H1 (cell line): ENCODE measurements around the gene OMP. TPM values are rescaled to one million over a fixed set of nuclear protein-coding genes. Genes with fewer than 3 reads are reported as not detected.

Source experiments
- JUND ChIP-seq: IDR thresholded peaks from 2 replicates; pipeline ENCODE4 v1.6.1; 2011; ENCODE audit warnings: mild to moderate bottlenecking, improper control_type of control experiment, low read length
- SIRT6 ChIP-seq: IDR thresholded peaks from one replicate; pipeline ENCODE4 v1.7.1; 2012; ENCODE audit warnings: low read length, inconsistent platforms
- SIX5 ChIP-seq: IDR thresholded peaks from 2 replicates; pipeline ENCODE4 v1.6.1; 2011; ENCODE audit warnings: mild to moderate bottlenecking, low read depth, low read length
- polyA plus RNA-seq, 7 experiments: library from polyadenylated mRNA; depleted of rRNA in 3 of 7; stranded (reverse) in 5 of 7; unstranded in 2 of 7; fragments of >200 nt in 5 of 7; fragments of 200-250 nt in 2 of 7; gene quantifications; 1 replicate in 5 of 7; 2 replicates in 1 of 7; 4 replicates in 1 of 7; pipeline versions ENCODE4 v1.2.1 to v1.2.3, GENCODE V29; 2011 to 2013; ENCODE audit warnings: missing spikeins in 2 of 7, mixed read lengths in 2 of 7
- total RNA-seq: library from RNA; stranded (reverse); fragmentation: NEBNext Ultra II Directional; extraction: Animal tissue kit (Norgen Biotek cat#: 25700); gene quantifications from 2 replicates; pipeline ENCODE4 v1.2.1, GENCODE V29; 2021
- TF ChIP-seq, protein P1 (sequence below), 3 experiments: IDR thresholded peaks; 1 replicate in 2 of 3; 2 replicates in 1 of 3; pipeline versions ENCODE4 v1.5.1 to v1.6.1; 2011; ENCODE audit warnings: low read length in 3 of 3, mild to moderate bottlenecking in 3 of 3, inconsistent platforms in 2 of 3, low read depth in 1 of 3, moderate library complexity in 1 of 3; ENCODE audit not compliant: insufficient read depth in 1 of 3; ENCODE audit errors: control extremely low read depth in 1 of 3
- TF ChIP-seq, protein P2 (sequence below): IDR thresholded peaks from 2 replicates; pipeline ENCODE4 v1.6.1; 2012; ENCODE audit warnings: inconsistent platforms

The OMP gene
- total and polyA plus RNA-seq, 2 of the 8 experiments (the other 6 are each of a cell fraction or from before 2014, with no cell fraction given) = not detected

DNA sequence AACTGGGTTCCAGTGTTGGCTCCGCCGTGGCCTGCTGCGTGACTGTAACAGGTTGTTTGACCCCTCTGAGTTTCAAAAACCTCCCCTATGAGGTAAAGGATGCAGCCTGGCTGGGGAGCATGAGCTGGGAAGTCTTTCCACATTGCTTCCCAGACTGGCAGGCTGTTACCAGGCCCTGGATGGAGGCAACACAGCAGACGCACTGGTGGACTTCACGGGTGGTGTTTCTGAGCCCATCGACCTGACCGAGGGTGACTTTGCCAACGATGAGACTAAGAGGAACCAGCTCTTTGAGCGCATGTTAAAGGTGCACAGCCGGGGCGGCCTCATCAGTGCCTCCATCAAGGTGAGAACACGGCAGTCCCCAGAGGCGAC lies 11.4 kb downstream of the OMP start (continued):
- TF ChIP-seq, protein P1, sequence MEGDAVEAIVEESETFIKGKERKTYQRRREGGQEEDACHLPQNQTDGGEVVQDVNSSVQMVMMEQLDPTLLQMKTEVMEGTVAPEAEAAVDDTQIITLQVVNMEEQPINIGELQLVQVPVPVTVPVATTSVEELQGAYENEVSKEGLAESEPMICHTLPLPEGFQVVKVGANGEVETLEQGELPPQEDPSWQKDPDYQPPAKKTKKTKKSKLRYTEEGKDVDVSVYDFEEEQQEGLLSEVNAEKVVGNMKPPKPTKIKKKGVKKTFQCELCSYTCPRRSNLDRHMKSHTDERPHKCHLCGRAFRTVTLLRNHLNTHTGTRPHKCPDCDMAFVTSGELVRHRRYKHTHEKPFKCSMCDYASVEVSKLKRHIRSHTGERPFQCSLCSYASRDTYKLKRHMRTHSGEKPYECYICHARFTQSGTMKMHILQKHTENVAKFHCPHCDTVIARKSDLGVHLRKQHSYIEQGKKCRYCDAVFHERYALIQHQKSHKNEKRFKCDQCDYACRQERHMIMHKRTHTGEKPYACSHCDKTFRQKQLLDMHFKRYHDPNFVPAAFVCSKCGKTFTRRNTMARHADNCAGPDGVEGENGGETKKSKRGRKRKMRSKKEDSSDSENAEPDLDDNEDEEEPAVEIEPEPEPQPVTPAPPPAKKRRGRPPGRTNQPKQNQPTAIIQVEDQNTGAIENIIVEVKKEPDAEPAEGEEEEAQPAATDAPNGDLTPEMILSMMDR (IDR thresholded peaks at IDR 0.05; ENCODE audit: control extremely low read depth in 1 of 3, insufficient read depth in 1 of 3, low read depth in 1 of 3, low read length in 3 of 3) = no peak
- TF ChIP-seq JUND (no peak), SIX5 (no peak), SIRT6 (no peak)
- TF ChIP-seq, protein P2, sequence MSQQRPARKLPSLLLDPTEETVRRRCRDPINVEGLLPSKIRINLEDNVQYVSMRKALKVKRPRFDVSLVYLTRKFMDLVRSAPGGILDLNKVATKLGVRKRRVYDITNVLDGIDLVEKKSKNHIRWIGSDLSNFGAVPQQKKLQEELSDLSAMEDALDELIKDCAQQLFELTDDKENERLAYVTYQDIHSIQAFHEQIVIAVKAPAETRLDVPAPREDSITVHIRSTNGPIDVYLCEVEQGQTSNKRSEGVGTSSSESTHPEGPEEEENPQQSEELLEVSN = no peak
